ENCODE measurements around the gene CWC27. TPM values are rescaled to one million over a fixed set of nuclear protein-coding genes. Genes with fewer than 3 reads are reported as not detected.

Gene CWC27
- total RNA-seq, 4 donors from 2014 or later: 13.0 to 22.9 (median 19.9) TPM

DNA sequence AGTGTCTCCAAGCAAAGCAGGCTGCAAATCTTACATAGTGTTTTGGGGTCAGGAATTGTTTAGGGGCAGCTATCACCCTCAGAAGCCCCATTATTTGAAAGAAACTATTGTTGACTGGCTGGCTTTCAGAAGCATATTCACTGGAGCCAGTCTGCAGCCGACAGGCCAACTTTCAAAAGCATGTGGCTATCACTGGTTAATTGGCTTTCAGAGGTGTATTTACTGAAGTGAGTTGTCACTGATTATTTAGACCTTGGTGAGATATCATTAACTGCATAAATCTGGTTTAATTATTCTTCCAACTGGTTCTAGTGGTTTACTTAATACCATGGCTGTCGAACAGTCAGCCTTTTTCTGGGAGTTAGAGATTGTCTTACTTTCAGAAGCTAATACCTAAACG lies 247.0 kb downstream of the CWC27 start:
- H3K4me1 ChIP-seq: peaks cover 15 to 72% (median 22%) of the 10 kb centered on the region in 3 donors
- TF ChIP-seq EP300 (IDR thresholded peaks at IDR 0.05): no peak
- no peak for TF ChIP-seq POLR2A (IDR thresholded peaks at IDR 0.05)
- TF ChIP-seq POLR2AphosphoS5 (IDR thresholded peaks at IDR 0.05): no peak
- TF ChIP-seq, protein P1, sequence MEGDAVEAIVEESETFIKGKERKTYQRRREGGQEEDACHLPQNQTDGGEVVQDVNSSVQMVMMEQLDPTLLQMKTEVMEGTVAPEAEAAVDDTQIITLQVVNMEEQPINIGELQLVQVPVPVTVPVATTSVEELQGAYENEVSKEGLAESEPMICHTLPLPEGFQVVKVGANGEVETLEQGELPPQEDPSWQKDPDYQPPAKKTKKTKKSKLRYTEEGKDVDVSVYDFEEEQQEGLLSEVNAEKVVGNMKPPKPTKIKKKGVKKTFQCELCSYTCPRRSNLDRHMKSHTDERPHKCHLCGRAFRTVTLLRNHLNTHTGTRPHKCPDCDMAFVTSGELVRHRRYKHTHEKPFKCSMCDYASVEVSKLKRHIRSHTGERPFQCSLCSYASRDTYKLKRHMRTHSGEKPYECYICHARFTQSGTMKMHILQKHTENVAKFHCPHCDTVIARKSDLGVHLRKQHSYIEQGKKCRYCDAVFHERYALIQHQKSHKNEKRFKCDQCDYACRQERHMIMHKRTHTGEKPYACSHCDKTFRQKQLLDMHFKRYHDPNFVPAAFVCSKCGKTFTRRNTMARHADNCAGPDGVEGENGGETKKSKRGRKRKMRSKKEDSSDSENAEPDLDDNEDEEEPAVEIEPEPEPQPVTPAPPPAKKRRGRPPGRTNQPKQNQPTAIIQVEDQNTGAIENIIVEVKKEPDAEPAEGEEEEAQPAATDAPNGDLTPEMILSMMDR (IDR thresholded peaks at IDR 0.05): no peak
- no peak overlapping the region for H3K4me3 ChIP-seq
- H3K27ac ChIP-seq: peak overlapping the region in 2 of 4 donors; percentile 43 to 50
- H3K36me3 ChIP-seq: no peaks in the 10 kb centered on the region
- no peaks in the 10 kb centered on the region for H3K9me3 ChIP-seq
- no peaks in the 10 kb centered on the region for H3K27me3 ChIP-seq
- WGBS, 2 donors (ENCODE audit: low coverage in 1 of 2): 95 to 100% methylated on average over 2 of the region's 3 CpGs
- ATAC-seq: no peak

DNA sequence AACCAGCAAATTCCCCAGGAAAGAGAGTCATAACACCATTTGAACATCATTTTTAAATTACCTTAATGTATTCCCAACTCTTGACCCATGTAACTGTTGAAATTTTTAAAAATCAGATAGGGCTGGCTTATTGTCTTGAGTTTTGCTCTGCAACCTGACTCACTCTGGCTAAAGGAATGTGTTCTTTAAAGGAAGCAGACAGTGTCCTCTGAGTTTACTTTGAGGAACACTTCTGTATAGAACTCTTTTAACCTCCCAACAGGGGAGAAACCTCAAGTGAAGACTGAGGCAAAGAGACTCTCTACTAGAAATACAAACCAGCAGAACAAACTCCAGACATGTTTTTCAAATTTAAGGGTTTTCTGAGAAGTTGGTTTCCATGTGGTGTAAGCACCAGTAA lies 248.9 kb downstream of the CWC27 start:
- TF ChIP-seq, protein P1 (IDR thresholded peaks at IDR 0.05): no peak
- TF ChIP-seq EP300 (IDR thresholded peaks at IDR 0.05) (no peak), POLR2AphosphoS5 (IDR thresholded peaks at IDR 0.05) (no peak), POLR2A (IDR thresholded peaks at IDR 0.05) (no peak)
- Histone ChIP-seq H3K9me3 (no peaks in the 10 kb centered on the region), H3K4me3 (no peak overlapping the region), H3K27ac (no peak overlapping the region), H3K27me3 (no peaks in the 10 kb centered on the region), H3K36me3 (no peaks in the 10 kb centered on the region), H3K4me1 (peaks cover 15 to 60% (median 16%) of the 10 kb centered on the region in 3 donors)
- ATAC-seq: no peak

DNA sequence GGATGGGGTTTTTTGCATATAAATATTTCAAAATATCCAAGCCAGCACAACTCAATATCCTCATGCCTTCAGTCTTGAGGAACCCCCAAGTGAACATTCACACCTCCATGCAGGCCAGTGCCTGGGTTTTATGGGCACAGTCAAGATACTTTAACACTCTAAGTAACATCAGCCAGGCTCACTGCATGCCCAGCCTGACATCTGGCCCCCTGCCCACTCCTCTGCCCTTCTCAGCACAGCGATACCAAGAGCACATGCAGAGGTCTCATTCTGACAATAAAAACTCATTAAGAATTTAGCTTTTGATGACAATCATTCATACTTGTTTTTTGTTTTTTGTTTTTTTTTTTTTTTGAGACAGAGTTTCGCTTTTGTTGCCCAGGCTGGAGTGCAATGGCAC lies 250.0 kb downstream of the CWC27 start:
- TF ChIP-seq POLR2AphosphoS5 (IDR thresholded peaks at IDR 0.05) (no peak), EP300 (IDR thresholded peaks at IDR 0.05) (no peak), POLR2A (IDR thresholded peaks at IDR 0.05) (no peak)
- TF ChIP-seq, protein P1 (IDR thresholded peaks at IDR 0.05): no peak
- no peaks in the 10 kb centered on the region for H3K36me3 ChIP-seq

DNA sequence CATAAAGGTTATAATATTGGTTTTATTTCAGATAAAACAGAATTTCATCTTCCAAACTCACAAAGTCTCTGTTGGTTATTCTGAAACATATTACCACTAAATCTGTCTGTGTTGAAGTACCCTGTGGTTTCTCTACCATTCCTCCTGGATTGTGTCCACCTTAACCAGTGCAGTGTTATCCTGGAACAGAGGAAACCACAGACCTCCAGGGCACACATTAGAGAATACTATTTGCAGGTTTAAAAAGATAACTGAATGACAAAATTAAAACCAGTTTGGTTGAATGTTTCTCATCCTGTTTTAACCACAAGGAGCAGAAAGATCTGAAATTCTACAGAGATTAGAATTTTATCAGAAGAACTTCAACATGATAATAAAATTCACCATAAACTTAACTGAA lies 251.8 kb downstream of the CWC27 start:
- ATAC-seq: no peak
- peaks cover 4 to 37% (median 5%) of the 10 kb centered on the region in 3 donors for H3K4me1 ChIP-seq
- no peak for TF ChIP-seq POLR2AphosphoS5 (IDR thresholded peaks at IDR 0.05)
- TF ChIP-seq POLR2A (IDR thresholded peaks at IDR 0.05): no peak
- no peak for TF ChIP-seq EP300 (IDR thresholded peaks at IDR 0.05)
- TF ChIP-seq, protein P1 (IDR thresholded peaks at IDR 0.05): no peak
- H3K9me3 ChIP-seq: no peaks in the 10 kb centered on the region
- no peaks in the 10 kb centered on the region for H3K27me3 ChIP-seq
- H3K36me3 ChIP-seq: no peaks in the 10 kb centered on the region
- no peak overlapping the region for H3K27ac ChIP-seq
- no peak overlapping the region for H3K4me3 ChIP-seq

More for the DNA sequence above, 250.0 kb downstream of the CWC27 start:
- H3K27me3 ChIP-seq: no peaks in the 10 kb centered on the region
- H3K4me1 ChIP-seq: peaks cover 11 to 50% (median 14%) of the 10 kb centered on the region in 3 donors
- WGBS, 2 donors (ENCODE audit: low coverage in 1 of 2): 80 to 85% methylated on average over 1 to 2 of the region's 2 CpGs
- H3K4me3 ChIP-seq: no peak overlapping the region
- no peaks in the 10 kb centered on the region for H3K9me3 ChIP-seq
- H3K27ac ChIP-seq: no peak overlapping the region
- no peak for ATAC-seq

DNA sequence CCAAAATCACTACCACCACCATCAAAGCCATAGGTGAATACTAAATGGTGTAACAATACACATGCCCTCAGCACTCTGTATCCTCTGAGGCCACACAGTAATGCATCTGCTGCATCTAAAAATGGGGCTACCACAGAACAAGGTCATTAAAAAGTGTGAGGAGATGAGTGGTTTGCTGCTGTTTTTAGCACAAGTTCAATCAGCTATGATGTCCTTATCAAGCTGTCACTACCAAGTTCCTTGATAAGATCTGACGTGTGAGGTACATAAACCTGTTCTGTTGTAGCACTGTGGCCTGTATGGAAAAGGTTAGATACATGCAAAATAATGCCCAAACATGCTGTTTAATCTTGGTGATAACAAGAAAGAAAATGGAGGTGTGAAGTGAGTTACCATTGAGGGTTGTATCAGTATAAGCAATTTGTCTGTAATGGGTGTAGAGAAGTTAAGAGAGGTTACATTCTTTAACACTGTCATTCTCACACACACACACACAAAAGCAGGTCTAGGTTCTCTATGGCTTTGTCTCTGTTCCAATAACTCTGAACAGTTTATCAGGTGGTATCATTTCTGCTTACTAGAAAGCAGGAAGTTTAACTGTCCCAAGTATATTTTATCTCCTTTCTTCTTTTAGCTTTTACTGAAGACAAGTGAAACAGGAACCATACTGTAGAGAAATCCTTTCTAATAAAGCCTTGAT lies 252.9 kb downstream of the CWC27 start:
- 75% methylated on average over 1 of the region's 1 CpG; no CpG with 5 or more reads in 1 of the 2 donors for WGBS, 2 donors (ENCODE audit: low coverage in 1 of 2)
- no peak for ATAC-seq
- Histone ChIP-seq H3K27me3 (no peaks in the 10 kb centered on the region), H3K4me1 (peaks cover 0 to 27% (median 5%) of the 10 kb centered on the region in 3 donors), H3K27ac (no peak overlapping the region), H3K36me3 (no peaks in the 10 kb centered on the region), H3K9me3 (no peaks in the 10 kb centered on the region), H3K4me3 (no peak overlapping the region)
- TF ChIP-seq POLR2AphosphoS5 (IDR thresholded peaks at IDR 0.05) (no peak), POLR2A (IDR thresholded peaks at IDR 0.05) (no peak), EP300 (IDR thresholded peaks at IDR 0.05) (no peak)
- TF ChIP-seq, protein P1 (IDR thresholded peaks at IDR 0.05): no peak

Measured in gastroesophageal sphincter (tissue), 4 donors.